ENCODE results near the gene ADAMTSL2.

Gene ADAMTSL2

DNA sequence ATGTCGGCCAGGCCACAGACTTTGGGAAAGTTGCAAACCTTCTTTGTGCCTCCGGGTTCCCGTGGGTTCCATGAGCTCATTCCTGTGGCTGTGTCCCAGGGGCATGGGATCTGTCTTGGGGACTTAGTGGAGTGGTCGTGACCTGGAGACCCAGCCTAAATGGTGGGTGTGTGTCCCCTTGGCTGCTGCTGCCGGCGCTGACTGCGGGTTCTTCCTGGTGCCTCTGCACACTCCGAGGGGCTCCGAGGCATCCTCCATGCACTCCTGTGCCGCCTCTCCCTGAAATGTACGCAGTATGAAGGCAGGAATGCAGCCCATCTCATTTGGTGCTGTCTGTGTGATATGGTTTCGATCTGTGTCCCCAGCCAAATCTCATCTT is 34.6 kb upstream of the ADAMTSL2 start:
- Histone ChIP-seq H3K9ac (ENCODE audit: low read length) (no peak overlapping the region), H3K4me2 (ENCODE audit: low read depth, low read length, poor library complexity, severe bottlenecking) (no peak overlapping the region), H3K27me3 (ENCODE audit: low read length) (no peaks in the 10 kb centered on the region), H3F3A (ENCODE audit: insufficient read depth) (no peaks in the 10 kb centered on the region), H3K9me3 (ENCODE audit: insufficient read depth, low read length) (peaks cover 11% of the 10 kb centered on the region; the same call in 1 of the 2 replicates), H2AFZ (ENCODE audit: low read depth, low read length, severe bottlenecking) (no peak overlapping the region), H4K20me1 (ENCODE audit: low read depth, low read length) (no peaks in the 10 kb centered on the region), H3K4me3 (ENCODE audit: insufficient read depth, low read length, poor library complexity, severe bottlenecking) (no peak overlapping the region), H3K79me2 (ENCODE audit: insufficient read depth, low read length) (no peaks in the 10 kb centered on the region), H3K9me2 (replicated peaks; ENCODE audit: insufficient read depth, low read length) (no peaks in the 10 kb centered on the region), H3K36me3 (ENCODE audit: low read length) (no peaks in the 10 kb centered on the region), H3K27ac (ENCODE audit: low read depth, low read length) (no peak overlapping the region)
- TF ChIP-seq, protein P1, sequence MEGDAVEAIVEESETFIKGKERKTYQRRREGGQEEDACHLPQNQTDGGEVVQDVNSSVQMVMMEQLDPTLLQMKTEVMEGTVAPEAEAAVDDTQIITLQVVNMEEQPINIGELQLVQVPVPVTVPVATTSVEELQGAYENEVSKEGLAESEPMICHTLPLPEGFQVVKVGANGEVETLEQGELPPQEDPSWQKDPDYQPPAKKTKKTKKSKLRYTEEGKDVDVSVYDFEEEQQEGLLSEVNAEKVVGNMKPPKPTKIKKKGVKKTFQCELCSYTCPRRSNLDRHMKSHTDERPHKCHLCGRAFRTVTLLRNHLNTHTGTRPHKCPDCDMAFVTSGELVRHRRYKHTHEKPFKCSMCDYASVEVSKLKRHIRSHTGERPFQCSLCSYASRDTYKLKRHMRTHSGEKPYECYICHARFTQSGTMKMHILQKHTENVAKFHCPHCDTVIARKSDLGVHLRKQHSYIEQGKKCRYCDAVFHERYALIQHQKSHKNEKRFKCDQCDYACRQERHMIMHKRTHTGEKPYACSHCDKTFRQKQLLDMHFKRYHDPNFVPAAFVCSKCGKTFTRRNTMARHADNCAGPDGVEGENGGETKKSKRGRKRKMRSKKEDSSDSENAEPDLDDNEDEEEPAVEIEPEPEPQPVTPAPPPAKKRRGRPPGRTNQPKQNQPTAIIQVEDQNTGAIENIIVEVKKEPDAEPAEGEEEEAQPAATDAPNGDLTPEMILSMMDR (IDR thresholded peaks at IDR 0.05; ENCODE audit: insufficient read depth, low read length, poor library complexity, severe bottlenecking) = no peak
- no peak for TF ChIP-seq EZH2phosphoT487 (conservative IDR thresholded peaks at IDR 0.05; ENCODE audit: low read length)

DNA sequence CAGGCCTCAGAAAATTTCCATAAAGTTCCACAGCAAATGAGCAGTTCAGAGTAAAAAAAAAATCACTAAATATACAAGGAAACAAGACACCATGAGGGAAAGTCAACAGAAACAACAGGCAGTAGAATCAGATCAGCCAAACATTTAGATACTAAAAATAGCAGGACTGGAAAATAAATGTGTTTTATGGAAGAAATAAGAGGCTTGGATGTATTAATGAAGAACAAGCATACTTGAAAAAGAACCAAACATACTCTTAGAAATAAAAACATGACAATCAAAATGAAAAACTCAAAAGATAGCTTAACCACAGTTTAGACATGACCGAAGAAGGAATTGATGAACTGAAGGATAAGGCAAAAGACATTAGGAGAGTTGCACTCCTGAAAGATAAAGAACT is 32.4 kb upstream of the ADAMTSL2 start:
- H3K9me3 ChIP-seq (ENCODE audit: insufficient read depth, low read length) = peaks cover 11% of the 10 kb centered on the region; the same call in 1 of the 2 replicates
- no peak overlapping the region for H3K27ac ChIP-seq (ENCODE audit: low read depth, low read length)
- no peaks in the 10 kb centered on the region for H3K79me2 ChIP-seq (ENCODE audit: insufficient read depth, low read length)
- TF ChIP-seq, protein P1 (IDR thresholded peaks at IDR 0.05; ENCODE audit: insufficient read depth, low read length, poor library complexity, severe bottlenecking) = no peak
- TF ChIP-seq EZH2phosphoT487 (conservative IDR thresholded peaks at IDR 0.05; ENCODE audit: low read length) = no peak
- no peak overlapping the region for H3K4me3 ChIP-seq (ENCODE audit: insufficient read depth, low read length, poor library complexity, severe bottlenecking)
- no peaks in the 10 kb centered on the region for H3F3A ChIP-seq (ENCODE audit: insufficient read depth)
- no peaks in the 10 kb centered on the region for H3K27me3 ChIP-seq (ENCODE audit: low read length)
- no peak overlapping the region for H3K9ac ChIP-seq (ENCODE audit: low read length)
- H2AFZ ChIP-seq (ENCODE audit: low read depth, low read length, severe bottlenecking) = no peak overlapping the region
- H3K4me2 ChIP-seq (ENCODE audit: low read depth, low read length, poor library complexity, severe bottlenecking) = no peak overlapping the region
- H3K9me2 ChIP-seq (replicated peaks; ENCODE audit: insufficient read depth, low read length) = no peaks in the 10 kb centered on the region
- no peaks in the 10 kb centered on the region for H3K36me3 ChIP-seq (ENCODE audit: low read length)
- H4K20me1 ChIP-seq (ENCODE audit: low read depth, low read length) = no peaks in the 10 kb centered on the region

DNA sequence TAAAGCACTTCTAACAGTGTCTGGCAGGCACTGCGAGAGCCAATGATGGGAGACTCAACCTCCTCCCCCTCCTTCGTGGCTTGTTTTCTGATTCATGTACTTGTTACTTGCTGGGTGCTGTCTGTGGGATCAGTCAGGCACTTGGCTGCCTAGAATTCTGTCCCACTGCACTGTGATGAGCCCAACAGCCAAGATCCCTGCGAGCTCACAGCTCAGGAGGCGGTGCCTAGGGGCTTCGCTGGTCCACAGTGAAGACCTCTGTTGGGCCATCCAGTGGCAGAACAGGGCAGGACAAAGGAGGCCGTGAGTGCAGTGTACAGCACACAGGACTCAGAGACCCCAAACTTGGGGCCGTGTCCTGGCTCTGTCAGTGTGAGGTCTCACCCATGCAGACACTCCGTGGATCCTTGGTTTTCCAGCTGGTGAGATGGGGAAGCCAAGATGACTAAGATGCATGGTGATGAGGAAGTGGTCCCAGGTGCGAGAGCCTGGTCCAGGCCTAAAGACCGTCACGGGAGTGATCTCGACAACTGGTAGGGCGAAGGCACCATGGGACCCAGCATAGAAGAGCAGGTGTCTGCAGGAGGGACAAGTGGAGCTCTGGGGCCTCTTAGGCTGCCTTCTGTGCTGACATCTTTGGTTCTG is 29.2 kb upstream of the ADAMTSL2 start:
- no peaks in the 10 kb centered on the region for H3K9me2 ChIP-seq (replicated peaks; ENCODE audit: insufficient read depth, low read length)
- H3K4me3 ChIP-seq (ENCODE audit: insufficient read depth, low read length, poor library complexity, severe bottlenecking) = no peak overlapping the region
- no peaks in the 10 kb centered on the region for H4K20me1 ChIP-seq (ENCODE audit: low read depth, low read length)
- no peak overlapping the region for H2AFZ ChIP-seq (ENCODE audit: low read depth, low read length, severe bottlenecking)
- no peaks in the 10 kb centered on the region for H3K27me3 ChIP-seq (ENCODE audit: low read length)
- peaks cover 11% of the 10 kb centered on the region; the same call in 1 of the 2 replicates for H3K9me3 ChIP-seq (ENCODE audit: insufficient read depth, low read length)
- no peaks in the 10 kb centered on the region for H3K36me3 ChIP-seq (ENCODE audit: low read length)
- H3K9ac ChIP-seq (ENCODE audit: low read length) = no peak overlapping the region
- H3K79me2 ChIP-seq (ENCODE audit: insufficient read depth, low read length) = no peaks in the 10 kb centered on the region
- H3K4me2 ChIP-seq (ENCODE audit: low read depth, low read length, poor library complexity, severe bottlenecking) = no peak overlapping the region
- H3F3A ChIP-seq (ENCODE audit: insufficient read depth) = no peaks in the 10 kb centered on the region
- TF ChIP-seq EZH2phosphoT487 (conservative IDR thresholded peaks at IDR 0.05; ENCODE audit: low read length) = no peak
- TF ChIP-seq, protein P1 (IDR thresholded peaks at IDR 0.05; ENCODE audit: insufficient read depth, low read length, poor library complexity, severe bottlenecking) = no peak
- no peak overlapping the region for H3K27ac ChIP-seq (ENCODE audit: low read depth, low read length)
